DMS153 treated with DMSO at 0.1 percent for 48 hours (cell line): ENCODE measurements around the gene CDADC1.
"Not testable (repeated sequence)": the region's sequence is repeated elsewhere in the genome, so short reads cannot be mapped to it uniquely, and the experiment has no call there.

Experiments
- DNase-seq: peaks from one replicate; lab custom pipeline; 2025; ENCODE audit not compliant: unreplicated experiment; lab: John Stamatoyannopoulos, UW

The CDADC1 gene

GRCh38 chr13:49292742-49293486 is 45.2 kb downstream of the CDADC1 start:
- DNase-seq = peak; percentile 26

GRCh38 chr13:49294723-49295122 is 47.0 kb downstream of the CDADC1 start:
- not testable (repeated sequence) for DNase-seq

GRCh38 chr13:49295244-49295643 is 47.5 kb downstream of the CDADC1 start:
- DNase-seq = no peak

- DNase-seq = no peak
These were observed 48.9 kb downstream of the CDADC1 start for GRCh38 chr13:49296659-49297058.

GRCh38 chr13:49297338-49297737 is 49.6 kb downstream of the CDADC1 start:
- DNase-seq = no peak

GRCh38 chr13:49298416-49298815 is 50.7 kb downstream of the CDADC1 start:
- DNase-seq = no peak

- DNase-seq = no peak
These were observed 51.3 kb downstream of the CDADC1 start for GRCh38 chr13:49298903-49299605.

GRCh38 chr13:49300276-49300675 is 52.6 kb downstream of the CDADC1 start:
- no peak for DNase-seq

- peak; percentile 55 for DNase-seq
These were observed 53.2 kb downstream of the CDADC1 start for GRCh38 chr13:49300739-49301589.

GRCh38 chr13:49302222-49302621 is 54.5 kb downstream of the CDADC1 start:
- no peak for DNase-seq

GRCh38 chr13:49302817-49303216 is 55.1 kb downstream of the CDADC1 start:
- no peak for DNase-seq

GRCh38 chr13:49303533-49304252 is 56.0 kb downstream of the CDADC1 start:
- no peak for DNase-seq

GRCh38 chr13:49304356-49304755 is 56.6 kb downstream of the CDADC1 start:
- DNase-seq = no peak

GRCh38 chr13:49304763-49305700 is 57.3 kb downstream of the CDADC1 start:
- DNase-seq = no peak

GRCh38 chr13:49305792-49306425 is 58.2 kb downstream of the CDADC1 start:
- no peak for DNase-seq

GRCh38 chr13:49307365-49307764 is 59.6 kb downstream of the CDADC1 start:
- no peak for DNase-seq

- no peak for DNase-seq
These were observed 60.6 kb downstream of the CDADC1 start for GRCh38 chr13:49308097-49308875.

- DNase-seq = no peak
These were observed 61.2 kb downstream of the CDADC1 start for GRCh38 chr13:49308921-49309408.
